ENCODE data around the gene AGAP1.

DNA sequence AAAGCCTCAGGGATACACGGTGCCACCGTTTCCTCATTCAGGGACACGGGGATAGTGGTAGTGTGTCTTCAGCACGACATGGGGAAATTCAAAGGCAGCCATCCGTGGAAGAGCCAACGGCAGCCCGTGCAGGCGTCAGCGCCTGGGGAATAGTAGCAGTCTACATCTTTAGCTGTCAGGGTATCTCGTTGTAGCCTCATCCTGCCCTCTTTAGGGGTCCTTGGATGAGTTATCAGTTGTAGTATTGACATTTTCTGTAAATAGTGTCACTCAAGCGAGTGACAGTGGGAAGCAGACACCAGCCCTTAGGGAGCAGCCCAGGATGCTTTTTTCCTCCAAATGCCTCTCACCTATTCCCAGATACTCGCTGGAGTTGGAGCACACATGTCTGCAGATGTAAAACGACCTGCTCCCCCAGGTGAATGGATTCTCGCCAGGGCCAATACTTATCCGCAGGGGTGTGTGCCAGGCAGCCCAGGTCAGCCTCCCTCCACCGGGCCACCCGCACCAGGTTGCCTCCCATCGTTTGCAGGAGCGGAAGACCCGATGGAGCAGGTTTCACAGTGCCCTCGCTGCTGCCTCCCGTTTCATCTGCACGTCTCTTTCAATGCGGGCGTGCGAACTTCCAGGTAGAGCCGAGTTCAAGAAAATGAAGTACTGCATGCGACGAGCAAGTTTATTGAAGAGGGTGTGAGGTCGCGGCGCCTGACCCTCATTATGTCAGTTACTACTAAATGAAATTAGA lies 41.0 kb downstream of the AGAP1 start:
- TF ChIP-seq, protein P1, sequence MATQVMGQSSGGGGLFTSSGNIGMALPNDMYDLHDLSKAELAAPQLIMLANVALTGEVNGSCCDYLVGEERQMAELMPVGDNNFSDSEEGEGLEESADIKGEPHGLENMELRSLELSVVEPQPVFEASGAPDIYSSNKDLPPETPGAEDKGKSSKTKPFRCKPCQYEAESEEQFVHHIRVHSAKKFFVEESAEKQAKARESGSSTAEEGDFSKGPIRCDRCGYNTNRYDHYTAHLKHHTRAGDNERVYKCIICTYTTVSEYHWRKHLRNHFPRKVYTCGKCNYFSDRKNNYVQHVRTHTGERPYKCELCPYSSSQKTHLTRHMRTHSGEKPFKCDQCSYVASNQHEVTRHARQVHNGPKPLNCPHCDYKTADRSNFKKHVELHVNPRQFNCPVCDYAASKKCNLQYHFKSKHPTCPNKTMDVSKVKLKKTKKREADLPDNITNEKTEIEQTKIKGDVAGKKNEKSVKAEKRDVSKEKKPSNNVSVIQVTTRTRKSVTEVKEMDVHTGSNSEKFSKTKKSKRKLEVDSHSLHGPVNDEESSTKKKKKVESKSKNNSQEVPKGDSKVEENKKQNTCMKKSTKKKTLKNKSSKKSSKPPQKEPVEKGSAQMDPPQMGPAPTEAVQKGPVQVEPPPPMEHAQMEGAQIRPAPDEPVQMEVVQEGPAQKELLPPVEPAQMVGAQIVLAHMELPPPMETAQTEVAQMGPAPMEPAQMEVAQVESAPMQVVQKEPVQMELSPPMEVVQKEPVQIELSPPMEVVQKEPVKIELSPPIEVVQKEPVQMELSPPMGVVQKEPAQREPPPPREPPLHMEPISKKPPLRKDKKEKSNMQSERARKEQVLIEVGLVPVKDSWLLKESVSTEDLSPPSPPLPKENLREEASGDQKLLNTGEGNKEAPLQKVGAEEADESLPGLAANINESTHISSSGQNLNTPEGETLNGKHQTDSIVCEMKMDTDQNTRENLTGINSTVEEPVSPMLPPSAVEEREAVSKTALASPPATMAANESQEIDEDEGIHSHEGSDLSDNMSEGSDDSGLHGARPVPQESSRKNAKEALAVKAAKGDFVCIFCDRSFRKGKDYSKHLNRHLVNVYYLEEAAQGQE (IDR thresholded peaks at IDR 0.05; ENCODE audit: insufficient read depth in 1 of 2, low read depth in 2 of 2, low read length in 2 of 2), result no peak
- TF ChIP-seq TAF1 (IDR thresholded peaks at IDR 0.05; ENCODE audit: borderline replicate concordance, insufficient read depth, low read length) (no peak), POLR2AphosphoS5 (IDR thresholded peaks at IDR 0.05; ENCODE audit: low read depth, low read length) (no peak), FOXP2 (optimal IDR thresholded peaks at IDR 0.05; ENCODE audit: borderline replicate concordance, extremely low read depth, extremely low read length, insufficient read depth) (no peak)
